PC-9 (cell line): Measurements from ENCODE around the gene IL17REL. TPM values are rescaled to one million over a fixed set of nuclear protein-coding genes. Genes with fewer than 3 reads are reported as not detected.

Experiments used
- BruUV-seq: library from RNA; stranded (reverse); fragments of 400-500 nt; replicated peaks from 2 replicates; lab custom pipeline; 2021; lab: Mats Ljungman, UMichigan
- CTCF ChIA-PET: fragments of 300-600 bp; sonication (Branson Sonifier 250); formaldehyde crosslinking; loops from one replicate; lab custom pipeline; 2022; ENCODE audit warnings: antibody characterized with exemption; lab: Charles Lee
- POLR2A ChIA-PET: fragments of 300-600 bp; sonication (Branson Sonifier 250); formaldehyde crosslinking; loops from one replicate; lab custom pipeline; 2022; ENCODE audit warnings: antibody characterized with exemption; ENCODE audit not compliant: unreplicated experiment; lab: Charles Lee
- DNase-seq, 2 experiments: peaks; one replicate each; pipeline versions ENCODE4 v3.0.0 to v3.0.0-alpha.2; 2015 to 2022; ENCODE audit warnings: mixed read lengths in 1 of 2
- H2AFZ ChIP-seq: fragments of 200-600 bp; sonication (generic); 2 replicates; pipeline ENCODE4 v1.8.1; 2017; ENCODE audit warnings: antibody characterized with exemption
- H3F3A ChIP-seq: fragments of 200-600 bp; sonication (generic); 2 replicates; pipeline ENCODE4 v1.8.1; 2017; ENCODE audit warnings: antibody characterized with exemption, mild to moderate bottlenecking, low read depth; ENCODE audit not compliant: insufficient read depth
- H3K27ac ChIP-seq: fragments of 200-600 bp; sonication (generic); 2 replicates; pipeline ENCODE4 v1.6.1; 2016; ENCODE audit warnings: mixed run types
- H3K27me3 ChIP-seq: fragments of 200-600 bp; sonication (generic); 2 replicates; pipeline ENCODE4 v1.6.1; 2016; ENCODE audit warnings: low read depth, mixed run types; ENCODE audit not compliant: insufficient read depth
- H3K36me3 ChIP-seq: fragments of 200-600 bp; sonication (generic); 2 replicates; pipeline ENCODE4 v1.6.1; 2016; ENCODE audit warnings: low read depth, mixed run types
- H3K4me1 ChIP-seq: fragments of 200-600 bp; sonication (generic); replicated peaks from 2 replicates; pipeline ENCODE4 v1.6.1; 2016; ENCODE audit warnings: mixed run types; ENCODE audit not compliant: insufficient read depth
- H3K4me2 ChIP-seq: fragments of 200-600 bp; sonication (generic); 2 replicates; pipeline ENCODE4 v1.6.1; 2017; ENCODE audit warnings: mixed run types
- H3K4me3 ChIP-seq: fragments of 200-600 bp; sonication (generic); 2 replicates; pipeline ENCODE4 v1.6.1; 2016; ENCODE audit warnings: mixed run types
- H3K79me2 ChIP-seq: fragments of 200-600 bp; sonication (generic); 2 replicates; pipeline ENCODE4 v1.6.1; 2017; ENCODE audit warnings: low read depth, mixed run types
- H3K9me2 ChIP-seq: fragments of 200-600 bp; sonication (generic); 2 replicates; pipeline ENCODE4 v1.8.1; 2017; ENCODE audit warnings: mild to moderate bottlenecking; ENCODE audit not compliant: insufficient read depth
- H3K9me3 ChIP-seq: fragments of 200-600 bp; sonication (generic); 2 replicates; pipeline ENCODE4 v1.8.1; 2016; ENCODE audit warnings: low read depth; ENCODE audit not compliant: insufficient read depth
- H4K20me1 ChIP-seq: fragments of 200-600 bp; sonication (generic); 2 replicates; pipeline ENCODE4 v1.8.1; 2017; ENCODE audit not compliant: insufficient read depth
- EZH2 ChIP-seq: fragments of 200-600 bp; sonication (generic); IDR thresholded peaks from 2 replicates; pipeline ENCODE4 v1.8.0; 2017; ENCODE audit warnings: antibody characterized with exemption, low read depth
- intact Hi-C: fragments of 100-400 bp; cut with micrococcal nuclease; formaldehyde crosslinking; loops from one replicate; pipeline ENCODE4 v1.10.0; 2022; ENCODE audit not compliant: unreplicated experiment
- total RNA-seq: library from RNA; stranded (reverse); gene quantifications from 2 replicates; pipeline ENCODE4 v1.2.3, GENCODE V29; 2021
- TF ChIP-seq, protein P1 (sequence below): fragments of 200-600 bp; sonication (generic); conservative IDR thresholded peaks from 2 replicates; pipeline ENCODE4 v1.6.1; 2017; ENCODE audit warnings: mixed run types, antibody characterized with exemption, mild to moderate bottlenecking, moderate library complexity

Gene IL17REL
- total RNA-seq, 1 experiment from 2014 or later = not detected

DNA sequence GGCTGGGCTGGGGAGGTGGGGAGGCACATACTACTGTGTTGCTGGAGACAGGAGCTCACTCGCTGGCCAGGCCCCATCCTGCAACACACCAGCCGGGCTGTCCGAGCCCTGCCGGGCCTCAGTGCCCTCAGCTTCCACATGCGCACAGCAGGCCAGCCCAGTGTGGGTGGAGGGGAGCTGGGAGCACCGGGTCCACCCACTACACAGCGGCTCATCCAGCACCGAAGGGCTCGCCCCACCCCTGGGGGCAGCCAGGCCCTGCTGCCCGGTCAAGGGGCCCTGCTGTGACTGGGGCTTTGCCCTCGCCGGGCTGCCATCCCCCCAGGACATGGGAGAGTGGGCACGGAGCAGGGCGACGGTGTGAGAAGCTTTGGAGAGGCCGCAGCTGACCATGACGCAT is 36.3 kb upstream of the IL17REL start:
- Histone ChIP-seq H4K20me1 (peaks cover 6% of the 10 kb centered on the region; the same call in 1 of the 2 replicates), H3K4me3 (no peak overlapping the region), H3K9me2 (no peaks in the 10 kb centered on the region), H3K4me1 (no peaks in the 10 kb centered on the region), H3K27me3 (peaks cover 98% of the 10 kb centered on the region), H3K79me2 (no peaks in the 10 kb centered on the region), H3K27ac (no peak overlapping the region), H3K9me3 (no peaks in the 10 kb centered on the region), H2AFZ (no peak overlapping the region), H3F3A (no peaks in the 10 kb centered on the region), H3K4me2 (no peak overlapping the region), H3K36me3 (no peaks in the 10 kb centered on the region)
- no peak for DNase-seq
- POLR2A ChIA-PET = no interaction called here
- intact Hi-C loops = no loop called here
- CTCF ChIA-PET = no interaction called here
- TF ChIP-seq, protein P1, sequence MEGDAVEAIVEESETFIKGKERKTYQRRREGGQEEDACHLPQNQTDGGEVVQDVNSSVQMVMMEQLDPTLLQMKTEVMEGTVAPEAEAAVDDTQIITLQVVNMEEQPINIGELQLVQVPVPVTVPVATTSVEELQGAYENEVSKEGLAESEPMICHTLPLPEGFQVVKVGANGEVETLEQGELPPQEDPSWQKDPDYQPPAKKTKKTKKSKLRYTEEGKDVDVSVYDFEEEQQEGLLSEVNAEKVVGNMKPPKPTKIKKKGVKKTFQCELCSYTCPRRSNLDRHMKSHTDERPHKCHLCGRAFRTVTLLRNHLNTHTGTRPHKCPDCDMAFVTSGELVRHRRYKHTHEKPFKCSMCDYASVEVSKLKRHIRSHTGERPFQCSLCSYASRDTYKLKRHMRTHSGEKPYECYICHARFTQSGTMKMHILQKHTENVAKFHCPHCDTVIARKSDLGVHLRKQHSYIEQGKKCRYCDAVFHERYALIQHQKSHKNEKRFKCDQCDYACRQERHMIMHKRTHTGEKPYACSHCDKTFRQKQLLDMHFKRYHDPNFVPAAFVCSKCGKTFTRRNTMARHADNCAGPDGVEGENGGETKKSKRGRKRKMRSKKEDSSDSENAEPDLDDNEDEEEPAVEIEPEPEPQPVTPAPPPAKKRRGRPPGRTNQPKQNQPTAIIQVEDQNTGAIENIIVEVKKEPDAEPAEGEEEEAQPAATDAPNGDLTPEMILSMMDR = no peak
- no peak for TF ChIP-seq EZH2
- BruUV-seq = no TSS peak

DNA sequence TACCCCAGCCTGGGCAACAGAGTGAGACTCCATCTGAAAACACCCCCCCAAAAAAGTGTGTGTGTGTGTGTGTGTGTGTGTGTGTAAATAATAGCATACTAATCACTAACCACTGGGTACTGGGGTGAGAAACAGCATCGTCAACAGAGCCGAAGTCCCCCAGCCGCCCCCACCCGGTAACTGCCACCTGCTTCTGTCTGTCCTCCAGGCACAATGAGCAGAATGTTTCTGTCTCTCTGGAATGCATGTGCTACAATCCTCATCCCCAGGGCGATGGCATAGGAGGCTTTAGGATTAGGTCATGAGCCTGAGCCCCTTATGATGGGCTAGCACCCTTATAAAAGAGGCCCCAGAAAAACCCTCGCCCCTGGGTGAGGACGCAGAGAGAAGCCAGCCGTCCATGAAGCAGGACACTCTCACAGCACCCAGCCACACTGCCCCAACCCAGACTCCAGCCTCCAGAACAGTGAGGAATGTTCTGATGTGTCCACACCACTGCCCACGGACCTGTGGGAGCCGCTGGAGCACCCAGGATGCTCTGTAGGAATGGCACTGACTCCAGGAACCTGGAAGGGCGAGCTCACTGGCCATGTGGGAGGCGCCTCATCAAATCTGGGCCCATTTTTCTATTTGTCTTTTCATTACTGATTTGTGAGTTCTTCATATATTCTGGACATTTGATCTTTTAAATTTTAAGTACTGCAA is 35.6 kb upstream of the IL17REL start:
- H3K4me3 ChIP-seq = no peak overlapping the region
- H3K27me3 ChIP-seq = peaks cover 98% of the 10 kb centered on the region
- TF ChIP-seq, protein P1 = no peak
- TF ChIP-seq EZH2 = no peak
- H3K27ac ChIP-seq = no peak overlapping the region
- H4K20me1 ChIP-seq = peaks cover 6% of the 10 kb centered on the region; the same call in 1 of the 2 replicates
- no TSS peak for BruUV-seq
- H3K4me1 ChIP-seq = no peaks in the 10 kb centered on the region
- intact Hi-C loops = no loop called here
- no peaks in the 10 kb centered on the region for H3K9me2 ChIP-seq
- H2AFZ ChIP-seq = no peak overlapping the region
- no peaks in the 10 kb centered on the region for H3F3A ChIP-seq
- ChIA-PET CTCF (no interaction called here), POLR2A (no interaction called here)
- no peak for DNase-seq
- no peak overlapping the region for H3K4me2 ChIP-seq
- H3K9me3 ChIP-seq = no peaks in the 10 kb centered on the region
- no peaks in the 10 kb centered on the region for H3K36me3 ChIP-seq
- no peaks in the 10 kb centered on the region for H3K79me2 ChIP-seq

- ChIA-PET POLR2A (no interaction called here), CTCF (no interaction called here)
- intact Hi-C loops = no loop called here
- DNase-seq = no peak
- H3K4me1 ChIP-seq = no peaks in the 10 kb centered on the region
- TF ChIP-seq, protein P1 = no peak
- no peak for TF ChIP-seq EZH2
- no peak overlapping the region for H3K4me2 ChIP-seq
- H3K4me3 ChIP-seq = no peak overlapping the region
- H3K9me3 ChIP-seq = no peaks in the 10 kb centered on the region
- H3K36me3 ChIP-seq = no peaks in the 10 kb centered on the region
- H3K27me3 ChIP-seq = peaks cover 98% of the 10 kb centered on the region
- H4K20me1 ChIP-seq = peaks cover 6% of the 10 kb centered on the region; the same call in 1 of the 2 replicates
- H3K79me2 ChIP-seq = no peaks in the 10 kb centered on the region
- no TSS peak for BruUV-seq
- H3K27ac ChIP-seq = no peak overlapping the region
- H3K9me2 ChIP-seq = no peaks in the 10 kb centered on the region
- no peak overlapping the region for H2AFZ ChIP-seq
- H3F3A ChIP-seq = no peaks in the 10 kb centered on the region
These were observed 34.8 kb upstream of the IL17REL start for GRCh38 chr22:50047346-50047745.
